GM18498 (cell line): ENCODE results near the gene BCKDHA.
"Not testable (repeated sequence)": the region's sequence is repeated elsewhere in the genome, so short reads cannot be mapped to it uniquely, and the experiment has no call there.

ENCODE experiments used
- ATAC-seq: cut with Tn5 transposase; IDR thresholded peaks from one replicate; pipeline ENCODE4 v1.9.1; 2021; ENCODE audit warnings: mild to moderate bottlenecking, moderate library complexity; ENCODE audit not compliant: unreplicated experiment

The BCKDHA gene

GRCh38 chr19:41364524-41365391 lies 32.9 kb upstream of the BCKDHA start:
- no peak for ATAC-seq

- no peak for ATAC-seq
These were observed 31.5 kb upstream of the BCKDHA start for GRCh38 chr19:41366089-41366488.

- no peak for ATAC-seq
These were observed 29.7 kb upstream of the BCKDHA start for GRCh38 chr19:41367848-41368301.

- no peak for ATAC-seq
These were observed 27.8 kb upstream of the BCKDHA start for GRCh38 chr19:41369769-41370168.

GRCh38 chr19:41371119-41371518 lies 26.5 kb upstream of the BCKDHA start:
- ATAC-seq: not testable (repeated sequence)

- no peak for ATAC-seq
These were observed 26.1 kb upstream of the BCKDHA start for GRCh38 chr19:41371541-41371940.

GRCh38 chr19:41372501-41372900 lies 25.1 kb upstream of the BCKDHA start:
- ATAC-seq: no peak

GRCh38 chr19:41373993-41374392 lies 23.6 kb upstream of the BCKDHA start:
- no peak for ATAC-seq

GRCh38 chr19:41376241-41376997 lies 21.2 kb upstream of the BCKDHA start, which contains the start of gene TMEM91:
TMEM91 (plus strand) TSS chr19:41376533; CDS start chr19:41378310, 1,777 bp downstream.
- no peak for ATAC-seq

- ATAC-seq: no peak
These were observed 20.6 kb upstream of the BCKDHA start for GRCh38 chr19:41376998-41377365.

- no peak for ATAC-seq
These were observed 19.5 kb upstream of the BCKDHA start for GRCh38 chr19:41377977-41378709.

- not testable (repeated sequence) for ATAC-seq
These were observed 16.1 kb upstream of the BCKDHA start for GRCh38 chr19:41381536-41381935.

- no peak for ATAC-seq
These were observed 13.3 kb upstream of the BCKDHA start for GRCh38 chr19:41384351-41384750.

GRCh38 chr19:41386442-41386841 lies 11.2 kb upstream of the BCKDHA start:
- no peak for ATAC-seq

- ATAC-seq: no peak
These were observed 6.0 kb upstream of the BCKDHA start for GRCh38 chr19:41391618-41392017.

GRCh38 chr19:41392775-41393174 lies 4.8 kb upstream of the BCKDHA start:
- no peak for ATAC-seq

- ATAC-seq: no peak
These were observed 2.3 kb upstream of the BCKDHA start for GRCh38 chr19:41395355-41395754.

GRCh38 chr19:41398050-41398418 lies 416 bp downstream of the BCKDHA start:
- ATAC-seq: no peak

GRCh38 chr19:41398598-41398997 lies 980 bp downstream of the BCKDHA start:
- ATAC-seq: no peak

GRCh38 chr19:41399091-41399490 lies 1.5 kb downstream of the BCKDHA start:
- no peak for ATAC-seq

- ATAC-seq: no peak
These were observed 1.9 kb downstream of the BCKDHA start for GRCh38 chr19:41399525-41399924.
